Common myeloid progenitor, CD34-positive (primary cell): Measurements from ENCODE around the gene LGALS3BP.
"Not testable (repeated sequence)": the region's sequence is repeated elsewhere in the genome, so short reads cannot be mapped to it uniquely, and the experiment has no call there.

Experiments
- CTCF ChIA-PET: fragments of 350-600 bp; sonication (Branson Sonifier 250); formaldehyde crosslinking; loops from one replicate; lab custom pipeline; 2021; ENCODE audit warnings: antibody characterized with exemption; lab: Charles Lee
- POLR2A ChIA-PET: fragments of 350-600 bp; sonication (Branson Sonifier 250); formaldehyde crosslinking; loops from one replicate; lab custom pipeline; 2021; ENCODE audit warnings: antibody characterized with exemption; lab: Charles Lee
- DNase-seq, 3 donors: peaks; one replicate each; pipeline versions ENCODE4 v3.0.0 to v3.0.0-alpha.2; 2013
- H3K27ac ChIP-seq, 2 experiments: 1 replicate in 1 of 2; 2 replicates in 1 of 2; pipeline ENCODE4 v1.7.0; 2013; ENCODE audit warnings: inconsistent platforms in 2 of 2, low read length in 2 of 2, mild to moderate bottlenecking in 2 of 2, low read depth in 1 of 2, moderate library complexity in 1 of 2; ENCODE audit not compliant: severe bottlenecking in 2 of 2, insufficient read depth in 1 of 2, poor library complexity in 1 of 2
- H3K27me3 ChIP-seq, 5 experiments: replicated peaks in 2 of 5; 1 replicate in 3 of 5; 2 replicates in 2 of 5; pipeline versions ENCODE4 v1.6.1 to v1.7.0; 2013; ENCODE audit warnings: low read length in 4 of 5, mild to moderate bottlenecking in 2 of 5, moderate library complexity in 2 of 5, inconsistent platforms in 1 of 5; ENCODE audit not compliant: insufficient read depth in 5 of 5, control insufficient read depth in 4 of 5
- H3K36me3 ChIP-seq, 4 experiments: 1 replicate in 2 of 4; 2 replicates in 2 of 4; pipeline versions ENCODE4 v1.6.1 to v1.7.0; 2013; ENCODE audit warnings: low read length in 3 of 4, control low read depth in 1 of 4, mild to moderate bottlenecking in 1 of 4; ENCODE audit not compliant: control insufficient read depth in 4 of 4, insufficient read depth in 4 of 4
- H3K4me1 ChIP-seq, 4 experiments: 1 replicate in 3 of 4; 2 replicates in 1 of 4; pipeline versions ENCODE4 v1.6.1 to v1.7.1; 2013; ENCODE audit warnings: low read length in 3 of 4, mild to moderate bottlenecking in 3 of 4, control low read depth in 1 of 4, inconsistent platforms in 1 of 4, moderate library complexity in 1 of 4; ENCODE audit not compliant: control insufficient read depth in 4 of 4, insufficient read depth in 4 of 4; ENCODE audit errors: control extremely low read depth in 1 of 4
- H3K4me3 ChIP-seq, 7 experiments: 1 replicate in 4 of 7; 2 replicates in 3 of 7; pipeline versions ENCODE4 v1.5.1 to v1.7.0; 2013; ENCODE audit warnings: mild to moderate bottlenecking in 7 of 7, low read length in 6 of 7, moderate library complexity in 6 of 7, inconsistent platforms in 2 of 7, low read depth in 2 of 7, control low read depth in 1 of 7; ENCODE audit not compliant: insufficient read depth in 4 of 7, control insufficient read depth in 1 of 7; ENCODE audit errors: extremely low read depth in 1 of 7
- H3K9me3 ChIP-seq, 5 experiments: 1 replicate in 4 of 5; 2 replicates in 1 of 5; pipeline versions ENCODE4 v1.6.1 to v1.7.1; 2013; ENCODE audit warnings: low read length in 4 of 5, mild to moderate bottlenecking in 2 of 5, inconsistent platforms in 1 of 5, low read depth in 1 of 5, moderate library complexity in 1 of 5; ENCODE audit not compliant: control insufficient read depth in 4 of 5, insufficient read depth in 2 of 5; ENCODE audit errors: control extremely low read depth in 1 of 5
- WGBS: methylation state at CpG from one replicate; pipeline ENCODE4 v1.1.5; 2013; ENCODE audit not compliant: insufficient coverage; 5-methylcytosine and 5-hydroxymethylcytosine counted together

Gene LGALS3BP

DNA sequence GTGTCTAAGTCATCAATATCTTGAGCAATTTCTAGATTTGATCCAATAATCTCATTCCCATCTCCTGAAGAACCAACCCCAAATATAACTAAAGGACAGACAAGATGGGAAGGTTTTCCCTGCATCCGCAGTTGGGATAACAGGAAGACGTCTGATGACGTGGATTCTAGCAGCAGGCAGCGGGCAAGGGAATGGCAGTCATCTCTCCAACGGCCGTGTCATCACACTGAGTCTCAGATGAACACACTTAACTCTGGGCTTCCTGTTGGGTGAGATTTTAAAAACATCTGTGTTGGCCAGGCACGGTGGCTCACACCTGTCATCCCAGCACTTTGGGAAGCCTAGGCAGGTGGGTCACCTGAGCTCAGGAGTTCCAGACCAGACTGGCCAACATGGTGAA, 33.6 kb downstream of the LGALS3BP start:
- CTCF ChIA-PET, result no interaction called here
- 88% methylated on average over 6 of the region's 7 CpGs for WGBS
- no peaks in the 10 kb centered on the region for H3K27me3 ChIP-seq

DNA sequence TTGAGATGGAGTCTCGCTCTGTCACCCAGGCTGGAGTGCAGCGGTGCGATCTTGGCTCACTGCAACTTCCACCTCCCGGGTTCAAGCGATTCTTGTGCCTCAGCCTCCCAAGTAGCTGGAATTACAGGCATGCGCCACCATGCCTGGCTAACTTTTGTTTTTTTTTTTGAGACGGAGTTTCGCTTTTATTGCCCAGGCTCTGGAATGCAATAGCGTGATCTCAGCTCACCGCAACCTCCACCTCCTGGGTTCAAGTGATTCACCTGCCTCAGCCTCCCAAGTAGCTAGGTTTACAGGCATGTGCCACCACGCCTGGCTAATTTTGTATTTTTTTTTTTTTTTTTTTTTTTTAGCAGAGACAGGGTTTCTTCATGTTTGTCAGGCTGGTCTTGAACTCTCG, 34.3 kb downstream of the LGALS3BP start:
- H3K36me3 ChIP-seq, H3K9me3 ChIP-seq, H3K27ac ChIP-seq, H3K27me3 ChIP-seq, DNase-seq, H3K4me3 ChIP-seq, POLR2A ChIA-PET, H3K4me1 ChIP-seq: not testable (repeated sequence)
- 93% methylated on average over 12 of the region's 12 CpGs for WGBS
- CTCF ChIA-PET, result interaction anchor here (1.1 to 1.8 kb wide), 2 partner anchors 7 to 13 kb away, joined by 3 to 4 read pairs; no protein-coding TSS in a partner anchor

More for the DNA sequence above, 33.6 kb downstream of the LGALS3BP start:
- Histone ChIP-seq H3K36me3 (no peaks in the 10 kb centered on the region), H3K27ac (no peak overlapping the region), H3K9me3 (peaks cover 2 to 14% (median 6%) of the 10 kb centered on the region in 5 experiments), H3K4me1 (no peaks in the 10 kb centered on the region), H3K4me3 (no peak overlapping the region)
- no peak for DNase-seq
- POLR2A ChIA-PET, result no interaction called here

DNA sequence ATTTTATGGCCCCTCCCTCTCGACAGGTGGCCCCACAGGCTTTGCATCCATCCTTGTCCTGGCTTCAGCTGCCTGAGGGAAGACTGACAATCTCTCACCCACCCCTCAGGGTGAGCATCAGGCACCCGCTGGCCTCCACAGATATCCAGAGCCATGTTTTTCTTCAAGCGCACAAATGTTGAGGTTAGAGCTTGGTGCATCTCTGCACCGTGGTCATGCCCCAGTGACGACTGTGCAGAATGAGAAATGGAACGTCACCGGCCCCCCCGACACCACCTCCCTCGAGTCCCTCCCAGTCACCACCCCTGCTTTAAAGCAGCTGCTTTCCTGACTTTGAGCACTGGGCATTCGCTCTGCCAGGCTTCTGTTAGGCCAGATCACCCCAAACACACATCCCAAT, 34.8 kb downstream of the LGALS3BP start:
- Histone ChIP-seq H3K9me3 (peaks cover 0 to 2% (median 0%) of the 10 kb centered on the region in 5 experiments), H3K4me1 (no peaks in the 10 kb centered on the region), H3K36me3 (no peaks in the 10 kb centered on the region), H3K27ac (no peak overlapping the region), H3K27me3 (no peaks in the 10 kb centered on the region), H3K4me3 (no peak overlapping the region)
- POLR2A ChIA-PET, result no interaction called here
- CTCF ChIA-PET, result interaction anchor here (1.1 to 1.8 kb wide), 2 partner anchors 8 to 13 kb away, joined by 3 to 4 read pairs; no protein-coding TSS in a partner anchor
- DNase-seq, result no peak
- WGBS, result 80% methylated on average over 9 of the region's 10 CpGs

DNA sequence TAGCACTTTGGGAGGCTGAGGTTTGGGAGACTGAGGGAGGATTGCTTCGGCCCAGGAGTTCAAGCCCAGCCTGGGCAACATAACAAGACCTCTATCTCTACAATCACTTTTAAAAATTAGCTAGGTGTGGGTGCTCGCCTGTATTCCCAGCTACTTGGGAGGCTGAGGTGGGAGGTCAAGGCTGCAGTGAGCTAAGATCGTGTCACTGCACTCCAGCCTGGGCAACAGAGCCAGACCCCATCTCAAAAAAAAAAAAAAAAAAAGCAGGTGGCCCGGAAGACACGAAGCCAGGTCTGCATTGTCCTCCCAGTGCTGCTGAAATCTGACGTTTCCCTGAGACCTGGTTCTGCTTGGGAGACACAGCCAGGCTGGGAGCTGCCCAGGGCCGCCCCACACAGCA, 35.7 kb downstream of the LGALS3BP start:
- H3K36me3 ChIP-seq, result no peaks in the 10 kb centered on the region
- no peaks in the 10 kb centered on the region for H3K27me3 ChIP-seq
- no peak overlapping the region for H3K4me3 ChIP-seq
- WGBS, result 98% methylated on average over 4 of the region's 7 CpGs
- DNase-seq, result no peak
- no peaks in the 10 kb centered on the region for H3K4me1 ChIP-seq
- no peak overlapping the region for H3K27ac ChIP-seq
- CTCF ChIA-PET, result interaction anchor here (1.3 to 1.8 kb wide), 2 partner anchors 9 to 27 kb away, joined by 3 to 4 read pairs; no protein-coding TSS in a partner anchor
- POLR2A ChIA-PET, result no interaction called here
- H3K9me3 ChIP-seq, result no peaks in the 10 kb centered on the region

DNA sequence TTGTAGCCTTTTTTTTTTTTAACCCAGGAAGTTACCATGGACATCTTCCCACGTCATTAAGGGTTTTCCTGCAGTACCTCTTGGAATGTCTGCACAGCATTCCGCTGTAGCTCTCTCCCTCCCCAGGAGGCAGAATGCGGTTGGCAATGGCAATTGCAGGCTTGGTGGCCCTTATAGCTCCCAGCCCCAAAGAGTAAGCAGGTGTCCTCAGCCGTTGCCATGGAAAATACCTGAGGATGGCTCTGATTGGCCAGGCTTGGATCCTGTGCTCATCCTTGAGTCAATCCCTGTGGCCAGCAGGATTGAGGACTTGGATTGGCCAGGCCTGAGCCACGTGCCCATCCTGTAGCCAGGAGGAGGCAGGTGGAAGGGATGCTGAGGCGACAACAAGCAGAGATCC, 39.0 kb downstream of the LGALS3BP start:
- Histone ChIP-seq H3K36me3 (no peaks in the 10 kb centered on the region), H3K9me3 (no peaks in the 10 kb centered on the region), H3K4me1 (no peaks in the 10 kb centered on the region), H3K4me3 (no peak overlapping the region), H3K27me3 (no peaks in the 10 kb centered on the region), H3K27ac (no peak overlapping the region)
- DNase-seq, result no peak
- WGBS, result 94% methylated on average over 6 of the region's 6 CpGs
- POLR2A ChIA-PET, result no interaction called here
- CTCF ChIA-PET, result interaction anchor here (0.8 kb wide), 1 partner anchor 37 kb away, joined by 3 read pairs; the partner anchor contains the start of gene CEP295NL

DNA sequence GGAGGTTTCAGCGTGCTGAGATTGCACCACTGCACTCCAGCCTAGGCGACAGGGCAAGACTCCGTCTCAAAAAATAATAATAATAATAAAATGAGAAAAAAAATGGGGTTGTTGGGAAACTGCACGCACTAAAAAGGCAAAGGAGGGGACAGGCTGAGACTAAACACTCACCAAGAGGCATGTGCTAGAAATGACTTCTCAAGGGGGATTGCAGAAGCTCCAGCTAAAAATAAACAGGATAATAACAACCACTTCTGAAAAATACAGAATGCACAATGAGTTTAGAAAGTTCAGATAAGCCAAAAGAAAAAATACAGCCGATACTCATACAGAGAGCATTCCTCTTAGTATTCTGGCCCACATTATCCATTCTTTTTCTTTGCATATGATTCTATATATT, 39.5 kb downstream of the LGALS3BP start:
- CTCF ChIA-PET, result interaction anchor here (1.2 kb wide), 1 partner anchor 74 kb away, joined by 3 read pairs; no protein-coding TSS in a partner anchor

DNA sequence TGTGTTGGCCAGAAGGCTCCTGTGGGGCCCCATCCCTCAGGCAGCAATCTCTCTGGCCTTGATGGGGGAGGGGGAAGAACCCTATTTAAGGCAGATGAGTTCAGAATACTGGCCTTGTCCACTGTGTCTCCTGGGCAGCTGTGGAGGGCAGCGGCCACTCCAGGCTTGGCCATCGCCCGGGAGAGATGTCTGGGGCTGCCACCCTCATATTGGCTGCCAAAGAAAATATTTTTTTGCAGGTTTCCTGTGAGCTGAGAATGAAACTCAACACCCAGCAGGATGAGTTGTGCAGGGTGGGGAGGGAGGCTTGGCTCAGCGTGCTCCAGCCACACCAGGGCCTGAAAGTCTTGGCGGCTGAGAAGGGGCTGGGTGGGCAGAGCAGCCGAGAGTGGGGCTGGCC, 40.1 kb downstream of the LGALS3BP start:
- POLR2A ChIA-PET, result no interaction called here
- H3K9me3 ChIP-seq, result no peaks in the 10 kb centered on the region
- no peaks in the 10 kb centered on the region for H3K27me3 ChIP-seq
- H3K36me3 ChIP-seq, result no peaks in the 10 kb centered on the region
- H3K27ac ChIP-seq, result no peak overlapping the region
- peaks cover 0 to under 1% (median under 1%) of the 10 kb centered on the region in 4 experiments for H3K4me1 ChIP-seq
- H3K4me3 ChIP-seq, result no peak overlapping the region
- CTCF ChIA-PET, result interaction anchor here (1.2 kb wide), 1 partner anchor 74 kb away, joined by 3 read pairs; no protein-coding TSS in a partner anchor
- no peak for DNase-seq
- WGBS, result 96% methylated on average over 6 of the region's 6 CpGs

More for the DNA sequence above, 39.5 kb downstream of the LGALS3BP start:
- H3K4me3 ChIP-seq, result no peak overlapping the region
- POLR2A ChIA-PET, result no interaction called here
- DNase-seq, result no peak
- H3K27ac ChIP-seq, result no peak overlapping the region
- H3K36me3 ChIP-seq, result no peaks in the 10 kb centered on the region
- no peaks in the 10 kb centered on the region for H3K4me1 ChIP-seq
- H3K27me3 ChIP-seq, result no peaks in the 10 kb centered on the region
- WGBS, result no CpG with 5 or more reads among the region's 5 CpGs
- no peaks in the 10 kb centered on the region for H3K9me3 ChIP-seq
